HG02798 (cell line): ENCODE data around the gene HIRA.
"Not testable (repeated sequence)": the region's sequence is repeated elsewhere in the genome, so short reads cannot be mapped to it uniquely, and the experiment has no call there.

Experiments used
- ATAC-seq: cut with Tn5 transposase; IDR thresholded peaks from one replicate; pipeline ENCODE4 v1.9.1; 2021; ENCODE audit warnings: mild to moderate bottlenecking; ENCODE audit not compliant: unreplicated experiment, poor library complexity

HIRA gene

GRCh38 chr22:19393704-19394103 lies 37.8 kb downstream of the HIRA start:
- no peak for ATAC-seq

DNA sequence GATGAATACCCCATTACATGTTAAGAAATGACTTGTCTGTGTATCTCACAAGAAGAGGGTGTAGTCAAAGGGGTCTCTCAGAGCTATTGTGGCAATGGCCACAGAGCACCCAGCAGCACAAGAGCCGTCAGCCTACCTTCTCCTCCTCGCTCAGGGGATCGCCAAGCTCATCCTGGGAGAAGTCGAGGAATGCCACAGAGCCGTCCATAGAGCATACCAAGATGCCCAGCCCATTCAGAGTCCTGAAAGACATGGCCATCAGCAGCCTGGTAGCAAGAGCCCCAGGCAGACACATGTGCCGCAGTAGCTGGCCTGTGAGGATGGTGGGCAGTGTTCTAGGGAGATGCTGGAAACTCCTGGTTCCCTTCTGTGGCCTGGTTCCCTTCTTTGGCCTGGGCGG lies 44.0 kb downstream of the HIRA start:
- no peak for ATAC-seq

DNA sequence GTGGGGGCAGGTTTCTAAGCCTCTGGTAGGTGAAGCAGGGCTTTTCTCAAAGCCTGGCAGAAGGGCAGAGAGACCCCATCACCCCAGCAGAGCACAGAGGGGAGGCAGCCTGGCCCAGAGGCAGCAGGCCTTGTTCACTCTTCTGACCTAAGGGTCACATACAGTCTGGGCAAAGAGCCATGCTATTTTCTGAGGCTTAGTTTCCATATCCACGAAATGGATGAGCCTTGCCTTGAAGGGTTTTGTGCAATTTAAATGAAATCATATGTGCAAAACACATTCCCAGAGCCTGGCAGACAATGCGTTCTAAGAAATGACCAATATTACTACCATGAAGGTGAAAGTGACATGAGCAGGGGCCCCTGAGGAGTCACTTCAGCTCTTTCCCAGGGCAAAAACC lies 44.5 kb downstream of the HIRA start:
- ATAC-seq = no peak

DNA sequence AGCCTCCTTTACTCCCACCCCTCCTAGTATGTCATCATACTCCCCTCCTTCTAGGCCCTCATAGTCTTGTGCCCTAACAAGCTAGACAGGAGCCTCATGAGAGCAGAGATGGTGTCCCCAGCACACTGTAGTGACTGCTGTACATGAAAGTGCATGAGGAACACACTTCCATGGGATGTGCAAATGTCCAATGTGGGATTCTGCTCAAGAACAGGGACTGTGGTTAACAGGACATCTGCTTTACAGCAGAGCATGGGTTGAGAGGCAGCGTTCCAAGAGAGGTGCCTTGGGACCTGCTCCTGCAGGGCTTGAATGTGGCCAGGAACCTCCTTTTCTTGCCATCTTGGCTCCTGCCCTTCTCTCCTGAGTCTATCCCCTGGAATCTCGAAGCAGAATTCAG lies 45.3 kb downstream of the HIRA start:
- no peak for ATAC-seq

DNA sequence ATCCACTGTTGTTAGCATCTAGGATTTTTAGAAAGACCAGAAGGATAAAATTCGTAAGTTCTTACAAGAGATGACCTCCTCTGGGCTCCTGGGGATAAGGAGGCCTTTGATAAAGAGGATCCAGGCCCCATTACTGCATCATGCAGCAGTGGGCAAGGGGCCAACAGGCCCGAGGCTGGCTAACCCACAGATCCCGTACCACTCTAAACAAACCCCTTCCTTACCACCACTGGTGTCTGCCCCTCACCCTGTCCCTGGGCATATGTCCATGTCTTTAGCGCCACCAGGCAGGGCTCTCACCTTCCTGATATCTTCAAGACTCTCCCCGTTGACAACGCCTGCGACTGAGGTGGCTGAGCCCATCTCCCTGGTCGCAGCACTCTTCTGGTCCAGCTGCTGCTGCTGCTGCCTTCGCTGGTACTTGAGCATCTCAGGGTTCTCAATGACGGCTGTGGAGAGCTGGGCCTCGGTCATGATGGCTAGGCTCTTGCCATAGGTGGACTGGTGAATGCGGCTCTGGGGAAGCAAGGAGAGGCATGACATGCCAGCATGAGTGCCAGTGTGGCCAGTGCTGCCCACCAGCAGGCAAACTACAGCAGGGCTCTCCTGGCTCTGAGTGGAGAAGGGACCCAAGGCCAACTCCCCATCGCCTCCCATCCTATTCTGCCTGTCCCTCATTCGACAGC lies 46.2 kb downstream of the HIRA start:
- no peak for ATAC-seq

GRCh38 chr22:19383292-19383691 lies 48.2 kb downstream of the HIRA start:
- no peak for ATAC-seq

- no peak for ATAC-seq
These were observed 49.3 kb downstream of the HIRA start for GRCh38 chr22:19382240-19382639.

DNA sequence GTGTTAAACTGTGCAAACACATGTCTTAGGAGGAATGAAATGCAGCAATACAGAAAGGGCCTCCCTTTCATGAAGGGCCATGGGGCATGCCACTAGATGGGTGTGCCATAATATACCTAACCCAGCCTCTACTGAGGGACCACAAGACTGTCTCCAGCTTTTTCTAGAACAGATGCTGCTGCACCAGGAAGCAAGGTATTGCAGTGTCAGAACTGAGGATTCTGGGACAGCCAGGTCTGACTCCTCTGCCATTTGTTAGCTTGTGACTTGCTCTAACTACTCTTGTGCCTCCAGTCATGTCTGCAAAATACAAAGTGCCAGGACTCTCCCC lies 53.2 kb downstream of the HIRA start:
- no peak for ATAC-seq

- ATAC-seq = no peak
These were observed 53.8 kb downstream of the HIRA start for GRCh38 chr22:19377565-19378343.

DNA sequence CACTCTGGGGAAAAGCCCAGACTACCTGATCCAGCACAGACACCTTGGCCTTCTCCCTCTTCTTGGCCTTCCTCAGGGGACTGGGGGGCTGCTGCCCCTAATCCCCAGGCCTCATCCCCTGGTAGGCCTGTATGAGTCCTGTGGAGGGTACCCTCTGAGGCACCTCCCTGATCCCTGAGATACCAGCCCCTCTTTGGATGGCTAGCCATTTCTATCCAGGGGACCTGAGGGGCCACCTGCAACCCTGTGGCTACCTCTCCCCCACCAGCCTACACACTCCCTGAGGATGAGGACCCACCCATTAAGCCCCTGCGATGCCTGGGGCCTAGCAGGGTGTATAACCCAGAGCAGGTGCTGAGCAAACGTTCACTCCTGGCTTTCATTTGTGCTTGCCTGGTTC lies 54.6 kb downstream of the HIRA start:
- ATAC-seq = no peak

- ATAC-seq = no peak
These were observed 55.3 kb downstream of the HIRA start for GRCh38 chr22:19376247-19376646.

- ATAC-seq = no peak
These were observed 56.1 kb downstream of the HIRA start for GRCh38 chr22:19375435-19375834.

DNA sequence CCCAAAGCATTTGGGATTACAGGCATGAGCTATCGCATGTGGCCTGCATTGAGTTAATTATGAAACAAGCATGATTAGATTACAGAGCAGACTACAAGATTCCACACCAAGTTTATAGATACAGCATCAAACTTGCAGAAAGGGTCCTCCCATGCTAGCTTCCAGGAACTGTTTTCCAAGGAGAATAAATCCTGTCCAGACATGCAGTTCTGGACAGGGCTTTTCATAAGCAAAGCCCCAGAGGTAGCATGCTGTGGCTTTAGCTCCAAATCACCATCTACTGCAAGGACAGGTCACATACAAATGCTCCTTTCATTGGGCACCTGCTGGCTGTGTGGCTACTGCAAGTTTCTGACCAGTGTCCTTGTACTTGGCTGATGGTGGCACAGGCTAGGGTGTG lies 57.1 kb downstream of the HIRA start:
- no peak for ATAC-seq

GRCh38 chr22:19373450-19373849 lies 58.1 kb downstream of the HIRA start:
- no peak for ATAC-seq

- no peak for ATAC-seq
These were observed 59.6 kb downstream of the HIRA start for GRCh38 chr22:19371893-19372292.

GRCh38 chr22:19368876-19369275 lies 62.7 kb downstream of the HIRA start:
- ATAC-seq = no peak

- no peak for ATAC-seq
These were observed 63.7 kb downstream of the HIRA start for GRCh38 chr22:19367763-19368367.

DNA sequence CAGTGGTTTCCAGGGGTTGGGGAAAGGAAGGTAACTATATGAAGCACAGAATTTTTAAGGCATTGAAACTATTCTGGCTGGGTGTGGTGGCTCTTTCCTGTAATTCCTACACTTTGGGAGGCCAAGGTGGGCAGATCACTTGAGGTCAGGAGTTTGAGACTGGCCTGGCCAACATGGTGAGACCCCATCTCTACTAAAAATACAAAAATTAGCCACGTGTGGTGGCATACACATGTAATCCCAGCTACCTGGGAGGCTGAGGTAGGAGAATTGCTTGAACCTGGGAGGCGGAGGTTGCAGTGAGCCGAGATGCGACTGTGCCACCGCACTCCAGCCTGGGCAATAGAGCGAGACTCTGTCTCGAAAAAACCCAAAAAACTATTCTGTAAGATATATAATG lies 68.0 kb downstream of the HIRA start:
- ATAC-seq = not testable (repeated sequence)

GRCh38 chr22:19361501-19362103 lies 69.9 kb downstream of the HIRA start:
- ATAC-seq = peak; percentile 80

DNA sequence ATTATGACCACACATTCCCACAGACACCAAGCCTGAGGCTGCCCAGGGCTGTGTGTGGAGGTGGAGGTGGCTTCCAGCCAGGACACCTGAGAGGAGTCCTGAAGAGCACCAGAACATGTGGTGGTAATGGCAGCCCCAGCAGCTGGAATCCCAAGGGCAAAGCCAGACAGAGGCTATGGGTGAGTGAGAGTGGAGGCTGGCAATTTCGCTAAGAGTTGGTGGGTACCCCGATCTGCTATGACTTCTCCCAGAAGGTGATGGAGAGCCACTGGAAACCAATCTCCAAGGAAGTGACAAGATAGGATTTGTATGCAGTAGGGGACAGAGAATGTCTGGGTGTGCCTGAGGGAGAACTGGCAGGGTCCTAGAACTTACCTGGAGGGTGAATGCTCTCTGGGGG lies 70.7 kb downstream of the HIRA start:
- no peak for ATAC-seq

DNA sequence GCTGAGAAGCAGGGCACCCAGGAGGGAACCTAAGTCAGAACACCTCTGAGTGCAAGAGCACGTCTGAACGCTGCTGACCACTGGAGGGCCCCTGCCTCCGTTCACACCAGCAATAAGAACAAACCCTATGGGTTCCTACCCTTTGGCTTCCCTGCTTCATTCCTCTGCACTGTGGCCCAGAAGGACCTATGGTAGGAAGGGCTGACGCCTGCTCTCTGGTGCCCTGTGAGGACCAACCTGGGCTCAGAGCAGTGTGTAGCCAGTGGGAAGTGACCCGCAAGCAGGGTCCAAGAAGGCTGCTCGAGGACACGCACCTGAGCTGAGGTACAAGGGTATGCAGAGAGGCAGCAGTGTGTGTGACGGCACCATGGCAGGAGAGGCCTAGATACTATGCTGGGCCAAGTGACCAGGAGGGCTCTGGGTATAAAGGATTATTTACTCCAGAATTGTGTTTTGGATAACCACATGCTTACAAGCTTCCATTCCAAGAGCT lies 71.2 kb downstream of the HIRA start:
- no peak for ATAC-seq
